ENCODE measurements around the gene VTI1A.

- TF ChIP-seq EP300 (conservative IDR thresholded peaks at IDR 0.05; ENCODE audit: poor library complexity, severe bottlenecking) (no peak), CTCF (IDR thresholded peaks at IDR 0.05; ENCODE audit: poor library complexity, severe bottlenecking) (no peak), TAF1 (IDR thresholded peaks at IDR 0.05; ENCODE audit: low read depth) (no peak), MXI1 (conservative IDR thresholded peaks at IDR 0.05; ENCODE audit: poor library complexity, severe bottlenecking) (no peak), EZH2 (IDR thresholded peaks at IDR 0.05; ENCODE audit: borderline replicate concordance, insufficient read depth, low read length, poor library complexity, severe bottlenecking) (no peak), RAD21 (conservative IDR thresholded peaks at IDR 0.05) (no peak), REST (IDR thresholded peaks at IDR 0.05; ENCODE audit: borderline replicate concordance) (no peak)
Measured at GRCh38 chr10:112689327-112690072, 242.5 kb downstream of the VTI1A start.
